Keratinocyte (primary cell): ENCODE results near the gene EGFL7.

Source experiments
- EZH2 ChIP-seq: IDR thresholded peaks from one replicate; pipeline ENCODE4 v1.6.1; 2012; ENCODE audit warnings: inconsistent platforms, mild to moderate bottlenecking, low read length, moderate library complexity
- TF ChIP-seq, protein P1 (sequence below), 3 experiments: IDR thresholded peaks in 1 of 3; conservative IDR thresholded peaks in 1 of 3; optimal IDR thresholded peaks in 1 of 3; 2 replicates in 2 of 3; 3 replicates in 1 of 3; pipeline versions ENCODE3 to v1.5.1; 2011; ENCODE audit warnings: low read length in 3 of 3, mild to moderate bottlenecking in 3 of 3, moderate library complexity in 2 of 3, control low read depth in 1 of 3, inconsistent platforms in 1 of 3; ENCODE audit not compliant: insufficient read depth in 2 of 3; ENCODE audit errors: extremely low read depth in 1 of 3

DNA sequence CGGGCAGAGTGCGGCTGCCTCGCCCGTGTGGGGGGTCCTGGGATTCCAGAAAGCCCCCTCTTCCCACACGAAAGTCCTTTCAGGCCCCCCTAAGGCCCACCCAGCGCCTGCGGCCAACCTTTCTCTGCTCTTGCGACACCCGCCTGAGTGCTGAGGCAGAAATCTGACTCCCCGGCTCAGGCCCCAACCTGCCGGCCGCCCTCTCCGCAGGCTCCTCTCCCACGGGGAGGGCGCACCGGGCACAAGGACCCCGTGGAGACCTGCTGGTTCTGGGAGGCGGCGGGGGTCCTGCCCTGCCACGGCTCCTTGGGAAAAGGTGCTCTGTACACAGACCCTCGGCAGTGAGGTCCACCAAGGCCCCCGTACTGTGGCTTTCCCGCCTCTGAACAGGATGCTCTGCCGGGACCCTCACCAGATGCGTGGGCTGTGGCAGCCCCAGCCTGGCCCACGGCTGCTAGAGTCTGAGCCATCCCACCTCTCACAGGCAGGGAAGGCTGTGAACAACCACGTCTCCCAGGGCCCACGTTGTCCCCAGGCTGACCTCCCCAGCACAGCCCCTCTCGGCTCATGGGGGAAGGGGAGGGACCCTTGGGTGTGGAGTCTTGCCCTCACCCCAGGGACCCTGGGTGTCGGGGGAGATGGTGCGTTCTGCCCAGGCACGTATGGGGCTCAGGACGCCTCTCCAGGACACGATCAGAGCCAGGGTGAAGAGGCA, 41.5 kb upstream of the EGFL7 start:
- TF ChIP-seq, protein P1, sequence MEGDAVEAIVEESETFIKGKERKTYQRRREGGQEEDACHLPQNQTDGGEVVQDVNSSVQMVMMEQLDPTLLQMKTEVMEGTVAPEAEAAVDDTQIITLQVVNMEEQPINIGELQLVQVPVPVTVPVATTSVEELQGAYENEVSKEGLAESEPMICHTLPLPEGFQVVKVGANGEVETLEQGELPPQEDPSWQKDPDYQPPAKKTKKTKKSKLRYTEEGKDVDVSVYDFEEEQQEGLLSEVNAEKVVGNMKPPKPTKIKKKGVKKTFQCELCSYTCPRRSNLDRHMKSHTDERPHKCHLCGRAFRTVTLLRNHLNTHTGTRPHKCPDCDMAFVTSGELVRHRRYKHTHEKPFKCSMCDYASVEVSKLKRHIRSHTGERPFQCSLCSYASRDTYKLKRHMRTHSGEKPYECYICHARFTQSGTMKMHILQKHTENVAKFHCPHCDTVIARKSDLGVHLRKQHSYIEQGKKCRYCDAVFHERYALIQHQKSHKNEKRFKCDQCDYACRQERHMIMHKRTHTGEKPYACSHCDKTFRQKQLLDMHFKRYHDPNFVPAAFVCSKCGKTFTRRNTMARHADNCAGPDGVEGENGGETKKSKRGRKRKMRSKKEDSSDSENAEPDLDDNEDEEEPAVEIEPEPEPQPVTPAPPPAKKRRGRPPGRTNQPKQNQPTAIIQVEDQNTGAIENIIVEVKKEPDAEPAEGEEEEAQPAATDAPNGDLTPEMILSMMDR (optimal IDR thresholded peaks at IDR 0.05 in 1 of 3, IDR thresholded peaks at IDR 0.05 in 1 of 3, conservative IDR thresholded peaks at IDR 0.05 in 1 of 3; ENCODE audit: extremely low read depth in 1 of 3, insufficient read depth in 2 of 3, low read length in 3 of 3) = no peak
- TF ChIP-seq EZH2 = no peak
